ENCODE results near the gene USP1.
A peak's percentile ranks its signal among the peaks of the same experiment; 100 is the strongest.

USP1 gene

DNA sequence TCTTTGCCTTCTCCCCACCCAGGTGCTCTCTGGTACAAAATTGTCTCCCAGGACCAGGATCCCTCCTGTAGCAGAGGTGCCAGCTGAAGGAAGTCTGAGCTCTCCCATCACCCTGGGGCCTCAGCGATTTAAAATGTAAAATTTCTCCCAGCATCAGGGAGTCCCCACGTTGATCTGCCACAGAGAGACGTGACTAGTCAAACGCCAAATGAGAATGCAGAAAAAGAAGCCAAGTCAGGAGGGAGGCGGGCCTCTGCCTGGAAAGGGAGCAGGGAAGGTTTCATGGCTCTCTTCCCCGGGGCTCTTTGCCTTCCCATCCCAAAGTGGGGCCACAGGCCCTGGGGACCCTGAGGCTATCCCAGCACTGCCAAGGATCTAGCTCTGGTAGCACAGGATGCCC, 40.0 kb upstream of the USP1 start:
- TF ChIP-seq, protein P1, sequence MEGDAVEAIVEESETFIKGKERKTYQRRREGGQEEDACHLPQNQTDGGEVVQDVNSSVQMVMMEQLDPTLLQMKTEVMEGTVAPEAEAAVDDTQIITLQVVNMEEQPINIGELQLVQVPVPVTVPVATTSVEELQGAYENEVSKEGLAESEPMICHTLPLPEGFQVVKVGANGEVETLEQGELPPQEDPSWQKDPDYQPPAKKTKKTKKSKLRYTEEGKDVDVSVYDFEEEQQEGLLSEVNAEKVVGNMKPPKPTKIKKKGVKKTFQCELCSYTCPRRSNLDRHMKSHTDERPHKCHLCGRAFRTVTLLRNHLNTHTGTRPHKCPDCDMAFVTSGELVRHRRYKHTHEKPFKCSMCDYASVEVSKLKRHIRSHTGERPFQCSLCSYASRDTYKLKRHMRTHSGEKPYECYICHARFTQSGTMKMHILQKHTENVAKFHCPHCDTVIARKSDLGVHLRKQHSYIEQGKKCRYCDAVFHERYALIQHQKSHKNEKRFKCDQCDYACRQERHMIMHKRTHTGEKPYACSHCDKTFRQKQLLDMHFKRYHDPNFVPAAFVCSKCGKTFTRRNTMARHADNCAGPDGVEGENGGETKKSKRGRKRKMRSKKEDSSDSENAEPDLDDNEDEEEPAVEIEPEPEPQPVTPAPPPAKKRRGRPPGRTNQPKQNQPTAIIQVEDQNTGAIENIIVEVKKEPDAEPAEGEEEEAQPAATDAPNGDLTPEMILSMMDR (IDR thresholded peaks at IDR 0.05), result no peak

DNA sequence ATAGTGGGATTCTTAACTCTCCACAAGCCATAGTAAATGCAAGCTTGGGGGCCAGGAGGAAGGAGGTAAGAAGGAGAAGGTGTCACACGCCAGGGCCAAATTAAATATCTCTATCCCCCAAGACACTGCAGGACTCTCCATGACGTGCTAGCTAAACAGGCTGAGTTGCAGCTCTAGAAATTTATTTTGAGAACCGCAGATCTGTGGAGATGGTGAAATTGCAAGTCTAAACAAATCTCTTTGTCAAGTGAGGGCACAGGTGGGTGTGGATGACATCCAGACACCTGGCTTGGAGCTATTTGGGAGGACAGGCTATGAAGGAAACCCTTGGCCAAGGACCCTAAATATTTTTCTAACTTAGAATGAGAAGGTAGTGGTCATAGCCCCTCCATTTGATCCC, 39.5 kb upstream of the USP1 start:
- TF ChIP-seq, protein P1 (IDR thresholded peaks at IDR 0.05), result no peak

DNA sequence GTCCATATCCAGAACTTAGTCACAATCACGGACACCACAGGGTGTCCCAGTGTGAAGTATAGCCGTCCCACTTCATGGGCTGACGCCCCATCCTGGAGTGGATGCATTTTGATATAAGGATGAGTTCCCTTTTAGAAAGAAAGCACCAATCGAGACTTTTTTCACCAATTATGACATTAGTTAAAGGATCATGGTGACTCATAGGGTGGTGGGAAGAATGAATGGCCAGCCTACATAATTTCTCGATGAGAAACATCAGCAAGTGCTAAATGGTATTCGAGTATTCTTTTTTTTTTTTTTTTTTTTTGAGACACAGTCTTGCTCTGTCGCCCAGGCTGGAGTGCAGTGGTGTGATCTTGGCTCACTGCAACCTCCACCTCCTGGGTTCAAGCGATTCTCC, 38.5 kb upstream of the USP1 start:
- TF ChIP-seq, protein P1 (IDR thresholded peaks at IDR 0.05), result no peak

DNA sequence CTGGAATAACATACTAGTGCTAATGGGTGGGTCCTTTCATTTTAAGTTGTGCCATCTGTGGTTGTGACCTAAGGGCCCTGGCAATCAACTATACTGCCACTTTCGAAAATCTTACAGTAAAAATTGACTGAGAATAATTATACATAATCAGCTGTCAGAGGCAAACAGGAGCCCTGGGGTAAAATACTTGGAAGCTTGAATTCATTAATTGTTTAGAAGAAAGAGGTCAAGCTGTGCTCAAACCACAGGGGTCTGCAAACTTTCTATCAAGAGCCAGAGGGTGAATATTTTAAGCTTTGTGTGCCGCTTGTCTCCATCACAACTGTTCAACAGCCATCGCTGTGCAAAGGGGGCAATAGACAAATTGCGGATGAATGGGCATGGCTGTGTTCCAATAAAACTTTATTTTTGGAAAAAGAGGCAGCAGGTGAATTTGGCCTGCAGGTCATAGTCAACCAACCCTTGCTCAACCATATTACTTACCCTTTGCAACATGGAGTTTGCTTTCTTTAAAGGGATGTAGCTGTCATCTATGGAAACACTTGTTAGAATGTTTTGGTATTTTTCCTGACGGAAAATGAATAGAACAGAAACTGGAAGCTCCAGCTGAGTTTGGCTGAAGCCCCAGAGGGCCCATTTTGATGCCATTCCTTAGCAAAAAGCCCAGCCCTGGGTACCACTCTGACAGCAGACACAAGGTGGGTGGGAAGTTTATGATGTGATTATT, 35.7 kb upstream of the USP1 start:
- TF ChIP-seq, protein P1 (IDR thresholded peaks at IDR 0.05), result no peak

DNA sequence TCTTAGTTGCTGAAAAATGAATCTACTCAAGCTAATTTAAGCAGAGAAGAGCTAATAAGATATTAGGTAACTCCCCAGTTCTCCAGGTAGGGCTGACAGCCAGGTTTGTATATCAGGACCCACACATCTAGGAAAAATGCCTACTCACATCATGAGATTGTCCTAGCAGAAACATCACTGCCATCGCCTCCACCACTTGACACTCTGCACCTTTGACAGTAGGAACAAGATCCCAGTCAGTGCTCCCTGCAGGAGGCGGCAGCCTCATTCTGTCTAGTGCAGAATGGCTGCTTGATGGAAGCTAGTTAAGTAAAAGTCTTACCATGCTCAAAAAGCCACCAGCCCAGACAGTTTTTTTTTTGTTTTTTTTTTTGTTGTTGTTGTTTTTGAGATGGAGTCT, 31.6 kb upstream of the USP1 start:
- TF ChIP-seq, protein P1 (IDR thresholded peaks at IDR 0.05), result no peak

DNA sequence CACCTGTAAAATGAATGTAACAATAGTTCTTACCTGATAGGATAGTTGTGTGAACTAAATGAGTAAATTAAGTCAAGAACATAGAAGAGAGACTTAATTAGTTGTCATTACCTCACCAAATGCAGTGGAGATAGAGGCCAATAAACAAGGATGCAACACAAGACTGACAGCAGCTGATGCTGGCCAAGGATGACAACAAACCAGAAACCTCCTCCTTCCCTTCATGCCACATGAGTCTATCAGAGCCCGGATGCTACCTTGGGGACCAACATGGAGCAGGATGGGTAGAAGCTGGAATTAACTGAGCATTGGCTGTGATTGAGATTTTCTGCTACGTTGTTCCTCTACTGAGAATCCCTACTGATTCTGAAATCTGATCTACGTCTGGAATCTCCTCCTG, 30.3 kb upstream of the USP1 start:
- TF ChIP-seq, protein P1 (IDR thresholded peaks at IDR 0.05), result no peak

DNA sequence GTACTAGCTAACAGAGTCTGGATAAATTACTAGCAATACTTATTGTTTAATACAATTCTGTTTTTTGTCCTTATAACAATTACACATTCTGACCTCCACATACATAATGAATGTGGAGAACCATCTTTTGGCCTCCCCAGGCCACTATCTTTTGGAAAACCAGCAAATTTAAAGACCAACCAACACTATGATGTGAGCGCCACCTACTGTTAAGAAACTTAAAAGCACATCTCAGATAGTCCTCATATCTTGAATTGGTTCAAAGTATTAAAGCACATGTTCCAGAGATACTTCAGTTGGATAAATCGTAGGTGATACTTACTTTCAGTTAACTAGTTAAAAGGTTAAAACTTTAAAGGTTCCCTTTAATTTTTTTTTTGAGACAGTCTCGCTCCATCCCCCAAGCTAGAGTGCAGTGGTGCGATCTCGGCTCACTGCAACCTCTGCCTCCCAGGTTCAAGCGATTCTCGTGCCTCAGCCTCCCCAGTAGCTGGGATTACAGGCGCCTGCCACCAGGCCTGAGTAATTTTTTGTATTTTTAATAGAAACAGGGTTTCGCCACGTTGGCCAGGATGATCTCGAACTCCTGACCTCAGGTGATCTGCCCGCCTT, 29.3 kb upstream of the USP1 start:
- TF ChIP-seq, protein P1 (IDR thresholded peaks at IDR 0.05), result peak; percentile 77

Measured in LNCAP (cell line).